Upper lobe of right lung (tissue), 1 donor: Measurements from ENCODE around the gene TULP4. TPM values are rescaled to one million over a fixed set of nuclear protein-coding genes. Genes with fewer than 3 reads are reported as not detected.
"Not testable (repeated sequence)": the region's sequence is repeated elsewhere in the genome, so short reads cannot be mapped to it uniquely, and the experiment has no call there.

ENCODE experiments used
- ATAC-seq: fragments of 200-7000 bp; cut with Tn5 transposase; one replicate; pipeline ENCODE4 v1.9.1; 2020; ENCODE audit warnings: mild to moderate bottlenecking, moderate library complexity
- DNase-seq: peaks from one replicate; pipeline ENCODE4 v3.0.0-alpha.2; 2020
- H3K27ac ChIP-seq: fragments of 200-600 bp; one replicate; pipeline ENCODE4 v1.8.0; 2022
- H3K27me3 ChIP-seq: fragments of 200-600 bp; one replicate; pipeline ENCODE4 v1.8.0; 2022; ENCODE audit warnings: mild to moderate bottlenecking
- H3K36me3 ChIP-seq: fragments of 200-600 bp; one replicate; pipeline ENCODE4 v1.8.0; 2022
- H3K4me1 ChIP-seq: fragments of 200-600 bp; one replicate; pipeline ENCODE4 v1.8.0; 2022
- H3K4me3 ChIP-seq: fragments of 200-600 bp; one replicate; pipeline ENCODE4 v1.8.0; 2022; ENCODE audit warnings: mild to moderate bottlenecking
- H3K9me3 ChIP-seq: fragments of 200-600 bp; one replicate; pipeline ENCODE4 v1.8.0; 2022
- intact Hi-C: fragments of 100-400 bp; cut with DNase I; formaldehyde crosslinking; loops from one replicate; pipeline ENCODE4 v1.11.0; 2022
- total RNA-seq: library from RNA; stranded (reverse); fragmentation: NEBNext Ultra II Directional; extraction: Animal tissue kit (Norgen Biotek cat#: 25700); gene quantifications from one replicate; pipeline ENCODE4 v1.2.1, GENCODE V29; 2021
- TF ChIP-seq, protein P1 (sequence below): fragments of 200-600 bp; IDR thresholded peaks from one replicate; pipeline ENCODE4 v1.8.0; 2022; ENCODE audit warnings: antibody characterized with exemption
- donor health status: DM: no; HTN: yes; CAD: no; lungs with severe emphysema.

TULP4 gene
- total RNA-seq, 1 donor from 2014 or later: 94.1 TPM

GRCh38 chr6:158552055-158552795 lies 240.0 kb downstream of the TULP4 start:
- Histone ChIP-seq H3K4me1 (no peaks in the 10 kb centered on the region), H3K27me3 (no peaks in the 10 kb centered on the region), H3K27ac (no peak overlapping the region), H3K36me3 (no peaks in the 10 kb centered on the region), H3K9me3 (no peaks in the 10 kb centered on the region), H3K4me3 (no peak overlapping the region)
- no peak for DNase-seq
- intact Hi-C loops: no loop called here
- TF ChIP-seq, protein P1, sequence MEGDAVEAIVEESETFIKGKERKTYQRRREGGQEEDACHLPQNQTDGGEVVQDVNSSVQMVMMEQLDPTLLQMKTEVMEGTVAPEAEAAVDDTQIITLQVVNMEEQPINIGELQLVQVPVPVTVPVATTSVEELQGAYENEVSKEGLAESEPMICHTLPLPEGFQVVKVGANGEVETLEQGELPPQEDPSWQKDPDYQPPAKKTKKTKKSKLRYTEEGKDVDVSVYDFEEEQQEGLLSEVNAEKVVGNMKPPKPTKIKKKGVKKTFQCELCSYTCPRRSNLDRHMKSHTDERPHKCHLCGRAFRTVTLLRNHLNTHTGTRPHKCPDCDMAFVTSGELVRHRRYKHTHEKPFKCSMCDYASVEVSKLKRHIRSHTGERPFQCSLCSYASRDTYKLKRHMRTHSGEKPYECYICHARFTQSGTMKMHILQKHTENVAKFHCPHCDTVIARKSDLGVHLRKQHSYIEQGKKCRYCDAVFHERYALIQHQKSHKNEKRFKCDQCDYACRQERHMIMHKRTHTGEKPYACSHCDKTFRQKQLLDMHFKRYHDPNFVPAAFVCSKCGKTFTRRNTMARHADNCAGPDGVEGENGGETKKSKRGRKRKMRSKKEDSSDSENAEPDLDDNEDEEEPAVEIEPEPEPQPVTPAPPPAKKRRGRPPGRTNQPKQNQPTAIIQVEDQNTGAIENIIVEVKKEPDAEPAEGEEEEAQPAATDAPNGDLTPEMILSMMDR: no peak
- ATAC-seq: no peak

DNA sequence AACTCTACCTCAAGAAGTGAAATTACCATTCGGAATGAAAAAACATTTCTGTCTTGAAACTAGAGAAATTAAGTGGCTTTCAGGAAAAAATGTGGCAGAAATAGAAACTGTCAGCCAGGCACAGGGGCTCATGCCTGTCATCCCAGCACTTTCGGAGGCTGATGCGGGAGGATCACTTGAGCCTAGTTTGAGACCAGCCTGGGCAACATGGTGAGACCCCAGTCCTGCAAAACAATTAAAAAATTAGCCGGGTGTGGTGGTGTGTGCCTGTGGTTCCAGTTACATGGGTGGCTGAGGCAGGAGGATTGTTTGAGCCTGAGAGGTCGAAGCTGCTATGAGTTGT lies 240.5 kb downstream of the TULP4 start:
- ATAC-seq (no peak), DNase-seq (peak; percentile 5)
- H3K4me1 ChIP-seq: no peaks in the 10 kb centered on the region
- no peak overlapping the region for H3K4me3 ChIP-seq
- TF ChIP-seq, protein P1: no peak
- H3K9me3 ChIP-seq: no peaks in the 10 kb centered on the region
- no peaks in the 10 kb centered on the region for H3K27me3 ChIP-seq
- H3K27ac ChIP-seq: no peak overlapping the region
- intact Hi-C loops: no loop called here
- H3K36me3 ChIP-seq: no peaks in the 10 kb centered on the region

DNA sequence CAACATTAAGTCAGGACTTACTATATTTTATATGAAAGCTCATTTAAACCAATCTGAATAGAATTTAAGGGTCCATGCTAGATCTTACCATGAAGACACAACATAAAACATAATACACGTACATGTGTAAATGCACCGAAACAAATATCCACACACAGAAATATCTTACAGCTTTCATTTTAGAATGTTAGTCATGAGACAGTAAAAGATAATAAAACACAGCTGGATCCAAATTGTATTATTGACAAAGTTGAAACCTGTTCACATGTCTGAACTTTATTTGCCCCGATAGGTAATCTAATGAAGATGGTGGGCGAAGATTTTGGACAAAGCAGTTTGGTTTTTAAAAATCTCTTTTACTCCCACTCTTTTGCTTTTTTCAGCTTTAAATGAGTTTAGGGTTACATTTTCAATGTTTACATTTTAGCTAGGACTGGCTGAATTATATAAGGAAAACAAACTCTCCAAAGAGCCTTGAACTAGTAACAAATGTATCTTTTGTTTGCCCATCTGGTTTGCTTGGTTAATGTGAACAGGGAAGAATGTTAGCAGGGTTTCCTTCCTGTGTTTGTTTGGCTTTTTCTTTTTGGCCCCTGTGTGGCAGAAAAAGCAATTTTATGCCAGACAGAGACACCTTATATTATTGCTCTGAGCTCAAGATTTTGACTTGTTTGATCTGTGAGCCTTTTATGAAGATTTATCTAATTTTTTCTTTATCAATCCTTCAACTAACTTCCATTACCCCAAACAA lies 242.5 kb downstream of the TULP4 start:
- Histone ChIP-seq H3K27ac (no peak overlapping the region), H3K27me3 (no peaks in the 10 kb centered on the region), H3K4me3 (no peak overlapping the region), H3K9me3 (no peaks in the 10 kb centered on the region), H3K36me3 (no peaks in the 10 kb centered on the region), H3K4me1 (peaks cover 3% of the 10 kb centered on the region)
- ATAC-seq (no peak), DNase-seq (no peak)
- TF ChIP-seq, protein P1: no peak
- intact Hi-C loops: no loop called here

DNA sequence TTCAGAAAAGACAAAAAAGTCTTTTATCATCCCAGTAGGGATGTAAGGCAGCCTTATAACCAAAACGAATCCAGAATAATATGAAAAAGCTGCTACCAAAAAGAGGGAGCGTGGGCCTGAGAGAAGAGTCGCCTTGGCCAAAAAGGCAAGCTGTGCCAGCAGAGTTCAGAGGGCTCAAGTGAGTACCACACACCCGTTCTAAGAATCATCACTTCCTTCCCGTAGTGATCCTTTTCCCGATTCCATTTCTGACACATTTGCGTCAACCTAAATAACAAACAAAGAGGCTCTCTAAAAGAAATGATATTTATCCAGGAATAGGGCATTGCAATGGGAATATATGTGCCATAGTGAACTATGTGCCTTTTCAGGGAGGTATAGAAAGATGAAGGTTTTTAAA lies 243.8 kb downstream of the TULP4 start:
- DNase-seq (no peak), ATAC-seq (no peak)
- TF ChIP-seq, protein P1: no peak
- Histone ChIP-seq H3K27me3 (no peaks in the 10 kb centered on the region), H3K36me3 (no peaks in the 10 kb centered on the region), H3K9me3 (no peaks in the 10 kb centered on the region), H3K4me1 (peaks cover 8% of the 10 kb centered on the region), H3K4me3 (no peak overlapping the region), H3K27ac (no peak overlapping the region)
- intact Hi-C loops: no loop called here

DNA sequence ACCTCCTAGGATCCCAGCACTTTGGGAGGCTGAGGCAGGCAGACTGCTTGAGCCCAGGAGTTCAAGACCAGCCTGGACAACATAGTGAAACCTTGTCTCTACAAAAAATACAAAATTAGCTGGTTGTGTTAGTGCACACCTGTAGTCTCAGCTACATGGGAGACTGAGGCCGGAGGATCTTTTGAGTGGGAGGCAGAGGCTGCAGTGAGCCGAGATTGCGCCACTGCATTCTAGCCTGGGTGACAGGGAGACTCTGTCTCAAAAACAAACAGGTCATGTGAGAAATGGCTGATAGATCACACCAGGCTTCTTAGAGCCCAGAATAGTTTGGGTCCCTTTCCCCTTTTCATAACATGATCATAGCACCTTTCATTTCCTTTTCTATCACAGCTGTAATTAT lies 244.8 kb downstream of the TULP4 start:
- H3K27ac ChIP-seq, ATAC-seq, DNase-seq, H3K27me3 ChIP-seq, H3K36me3 ChIP-seq, H3K4me3 ChIP-seq, intact Hi-C loops, H3K9me3 ChIP-seq: not testable (repeated sequence)
- H3K4me1 ChIP-seq: peaks cover 18% of the 10 kb centered on the region

DNA sequence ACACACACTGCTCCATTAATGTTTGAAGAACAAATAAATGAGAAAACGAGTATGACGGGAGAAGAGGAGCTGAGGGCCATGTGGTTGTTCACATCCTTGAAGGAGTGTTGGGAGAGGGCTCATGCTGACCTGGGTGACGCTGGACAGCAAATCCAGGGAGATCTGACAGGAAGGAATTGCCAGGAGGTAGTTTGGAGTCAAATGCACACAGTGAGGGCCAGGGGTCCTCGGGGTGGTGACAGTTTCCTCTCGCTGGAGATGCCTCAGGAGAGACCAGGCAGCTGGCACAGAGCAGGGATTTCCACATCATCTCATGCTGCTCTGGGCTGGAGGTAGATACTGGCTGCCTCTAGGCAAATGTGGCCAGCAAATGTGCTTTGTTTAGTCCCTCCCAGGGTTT lies 245.7 kb downstream of the TULP4 start:
- no peaks in the 10 kb centered on the region for H3K36me3 ChIP-seq
- intact Hi-C loops: no loop called here
- TF ChIP-seq, protein P1: no peak
- no peaks in the 10 kb centered on the region for H3K9me3 ChIP-seq
- DNase-seq: no peak
- no peak for ATAC-seq
- H3K27ac ChIP-seq: no peak overlapping the region
- peaks cover 18% of the 10 kb centered on the region for H3K4me1 ChIP-seq
- H3K27me3 ChIP-seq: no peaks in the 10 kb centered on the region
- no peak overlapping the region for H3K4me3 ChIP-seq
